H1 (cell line): Measurements from ENCODE around the gene FOXN3. TPM values are rescaled to one million over a fixed set of nuclear protein-coding genes. Genes with fewer than 3 reads are reported as not detected.

Experiments used
- CTCF ChIA-PET: fragments of 300-600 bp; sonication (Branson Sonifier 250); formaldehyde crosslinking; loops from one replicate; lab custom pipeline; 2021; ENCODE audit not compliant: partially characterized antibody; lab: Charles Lee
- POLR2A ChIA-PET: fragments of 300-600 bp; sonication (Branson Sonifier 250); formaldehyde crosslinking; loops from one replicate; lab custom pipeline; 2021; ENCODE audit warnings: inconsistent platforms; ENCODE audit not compliant: partially characterized antibody; lab: Charles Lee
- DNase-seq, 2 experiments: peaks; one replicate each; pipeline versions ENCODE4 v3.0.0 to v3.0.0-alpha.2; 2010 to 2022; ENCODE audit warnings: low spot score in 2 of 2, low read depth in 1 of 2, mixed read lengths in 1 of 2
- FAIRE-seq: peaks from 2 replicates; lab custom pipeline; 2011; peaks lifted over from hg19 to GRCh38; lab: Jason Lieb, UNC
- H2AFZ ChIP-seq: 2 replicates; pipeline ENCODE4 v1.8.1; 2012; ENCODE audit warnings: low read length, inconsistent platforms
- H2AK5ac ChIP-seq: 2 replicates; pipeline ENCODE4 v1.6.1; 2013; ENCODE audit warnings: low read depth, low read length
- H2BK120ac ChIP-seq: replicated peaks from 2 replicates; pipeline ENCODE3; 2013; ENCODE audit warnings: low read depth, low read length, inconsistent platforms
- H2BK12ac ChIP-seq: 2 replicates; pipeline ENCODE4 v1.6.1; 2013; ENCODE audit warnings: low read depth, low read length
- H2BK15ac ChIP-seq: 2 replicates; pipeline ENCODE4 v1.6.1; 2013; ENCODE audit warnings: low read length
- H2BK20ac ChIP-seq: 2 replicates; pipeline ENCODE4 v1.6.1; 2013; ENCODE audit warnings: low read length
- H2BK5ac ChIP-seq: 2 replicates; pipeline ENCODE4 v1.6.1; 2013; ENCODE audit warnings: low read depth, low read length
- H3K14ac ChIP-seq: 2 replicates; pipeline ENCODE4 v1.6.1; 2013; ENCODE audit warnings: inconsistent platforms; ENCODE audit not compliant: insufficient read length
- H3K18ac ChIP-seq: 2 replicates; pipeline ENCODE4 v1.6.1; 2013; ENCODE audit warnings: low read length; ENCODE audit errors: extremely low read depth
- H3K23ac ChIP-seq: 2 replicates; pipeline ENCODE4 v1.6.1; 2013; ENCODE audit warnings: inconsistent platforms; ENCODE audit not compliant: insufficient read length
- H3K23me2 ChIP-seq: 2 replicates; pipeline ENCODE4 v1.6.1; 2013; ENCODE audit warnings: low read depth, low read length
- H3K27ac ChIP-seq: 2 replicates; pipeline ENCODE4 v1.6.1; 2011; ENCODE audit warnings: low read depth, low read length, inconsistent platforms
- H3K27me3 ChIP-seq, 4 experiments: replicated peaks in 1 of 4; 1 replicate in 1 of 4; 2 replicates in 3 of 4; pipeline versions ENCODE4 v1.6.1 to v1.8.1; 2011 to 2013; ENCODE audit warnings: low read length in 3 of 4, mild to moderate bottlenecking in 3 of 4, inconsistent platforms in 2 of 4, mixed read lengths in 2 of 4, moderate library complexity in 1 of 4; ENCODE audit not compliant: control insufficient read depth in 3 of 4, insufficient read depth in 3 of 4; ENCODE audit errors: extremely low read depth in 1 of 4
- H3K36me3 ChIP-seq, 4 experiments: 2 replicates each; pipeline versions ENCODE4 v1.6.1 to v1.8.1; 2011 to 2013; ENCODE audit warnings: mild to moderate bottlenecking in 4 of 4, low read length in 3 of 4, moderate library complexity in 2 of 4, control low read depth in 1 of 4, inconsistent platforms in 1 of 4; ENCODE audit not compliant: insufficient read depth in 4 of 4, control insufficient read depth in 2 of 4
- H3K4ac ChIP-seq: replicated peaks from 2 replicates; pipeline ENCODE3; 2013; ENCODE audit warnings: low read length, low read depth, mixed read lengths, inconsistent platforms; ENCODE audit not compliant: insufficient read length
- H3K4me1 ChIP-seq, 4 experiments: replicated peaks in 1 of 4; 1 replicate in 1 of 4; 2 replicates in 3 of 4; pipeline versions ENCODE4 v1.6.1 to v1.8.1; 2011 to 2013; ENCODE audit warnings: low read length in 3 of 4, inconsistent platforms in 2 of 4, mixed read lengths in 1 of 4; ENCODE audit not compliant: insufficient read depth in 4 of 4, control insufficient read depth in 3 of 4
- H3K4me2 ChIP-seq, 2 experiments: 2 replicates each; pipeline versions ENCODE4 v1.6.1 to v1.8.1; 2011 to 2013; ENCODE audit warnings: low read depth in 2 of 2, low read length in 2 of 2, control low read depth in 1 of 2, inconsistent platforms in 1 of 2, mild to moderate bottlenecking in 1 of 2; ENCODE audit not compliant: insufficient read depth in 1 of 2
- H3K4me3 ChIP-seq, 4 experiments: fragments of 200-600, 300-600 bp in 1 of 4; sonication (generic), shearing (Covaris generic), sonication (Bioruptor Twin) in 1 of 4; 2 replicates each; pipeline versions ENCODE4 v1.5.1 to v1.8.1; 2011 to 2016; ENCODE audit warnings: low read length in 4 of 4, low read depth in 3 of 4, control low read depth in 2 of 4, inconsistent platforms in 2 of 4, mild to moderate bottlenecking in 2 of 4, mixed read lengths in 1 of 4, moderate library complexity in 1 of 4; ENCODE audit not compliant: insufficient read depth in 2 of 4; ENCODE audit errors: extremely low read depth in 1 of 4
- H3K56ac ChIP-seq: replicated peaks from 2 replicates; pipeline ENCODE3; 2013; ENCODE audit warnings: low read depth, mild to moderate bottlenecking, mixed read lengths, low read length, inconsistent platforms; ENCODE audit not compliant: insufficient read length
- H3K79me1 ChIP-seq: 2 replicates; pipeline ENCODE4 v1.6.1; 2013; ENCODE audit warnings: low read depth, low read length, control low read depth
- H3K79me2 ChIP-seq, 2 experiments: 2 replicates each; pipeline versions ENCODE4 v1.6.1 to v1.8.1; 2012 to 2013; ENCODE audit warnings: low read length in 2 of 2, mild to moderate bottlenecking in 2 of 2, inconsistent platforms in 1 of 2; ENCODE audit not compliant: insufficient read depth in 2 of 2, control insufficient read depth in 1 of 2
- H3K9ac ChIP-seq, 4 experiments: replicated peaks in 1 of 4; 1 replicate in 1 of 4; 2 replicates in 3 of 4; pipeline versions ENCODE4 v1.6.1 to v1.8.1; 2011 to 2013; ENCODE audit warnings: low read depth in 3 of 4, low read length in 3 of 4, control low read depth in 2 of 4, mild to moderate bottlenecking in 2 of 4, moderate library complexity in 2 of 4, inconsistent platforms in 1 of 4; ENCODE audit errors: extremely low read depth in 1 of 4
- H3K9me3 ChIP-seq, 2 experiments: 2 replicates each; pipeline versions ENCODE4 v1.6.1 to v1.8.1; 2012 to 2013; ENCODE audit warnings: mild to moderate bottlenecking in 2 of 2, moderate library complexity in 2 of 2, control low read depth in 1 of 2, inconsistent platforms in 1 of 2, low read depth in 1 of 2, low read length in 1 of 2, mixed read lengths in 1 of 2; ENCODE audit not compliant: insufficient read depth in 2 of 2
- H4K20me1 ChIP-seq, 2 experiments: replicated peaks in 1 of 2; 2 replicates each; pipeline versions ENCODE3 to v1.8.1; 2011 to 2013; ENCODE audit warnings: inconsistent platforms in 2 of 2, low read length in 2 of 2, mild to moderate bottlenecking in 1 of 2; ENCODE audit not compliant: insufficient read depth in 2 of 2, control insufficient read depth in 1 of 2
- H4K5ac ChIP-seq: 2 replicates; pipeline ENCODE4 v1.6.1; 2013; ENCODE audit warnings: low read length, low read depth, mixed read lengths, inconsistent platforms; ENCODE audit not compliant: insufficient read length
- H4K8ac ChIP-seq: 2 replicates; pipeline ENCODE4 v1.8.0; 2013; ENCODE audit warnings: mild to moderate bottlenecking, moderate library complexity, low read length, inconsistent platforms; ENCODE audit not compliant: insufficient read depth; ENCODE audit errors: extremely low read depth
- H4K91ac ChIP-seq: replicated peaks from 2 replicates; pipeline ENCODE3; 2013; ENCODE audit warnings: low read length, mixed read lengths, inconsistent platforms; ENCODE audit not compliant: insufficient read length
- EZH2 ChIP-seq: fragments of 200-600 bp; sonication (generic); IDR thresholded peaks from 2 replicates; pipeline ENCODE4 v1.7.1; 2012; ENCODE audit warnings: low read depth, mild to moderate bottlenecking, moderate library complexity, low read length, inconsistent platforms; ENCODE audit not compliant: severe bottlenecking
- MAFK ChIP-seq: IDR thresholded peaks from 2 replicates; pipeline ENCODE4 v1.6.1; 2012; ENCODE audit warnings: low read depth, mild to moderate bottlenecking, improper control_type of control experiment, low read length
- RXRA ChIP-seq: IDR thresholded peaks from 2 replicates; pipeline ENCODE4 v1.6.1; 2011; ENCODE audit warnings: low read depth, mild to moderate bottlenecking, low read length, moderate library complexity; ENCODE audit not compliant: insufficient read depth
- WGBS, 2 experiments: shearing (Covaris generic) in 1 of 2; methylation state at CpG; one replicate each; pipeline versions ENCODE4 v1.1.6 to v1.1.7; 2013 to 2015; ENCODE audit warnings: low lambda C conversion rate in 2 of 2, mixed read lengths in 2 of 2, inconsistent platforms in 1 of 2, low coverage in 1 of 2, missing lambda C conversion rate in 1 of 2; ENCODE audit not compliant: insufficient replicate concordance in 2 of 2, insufficient coverage in 1 of 2, insufficient read length in 1 of 2; ENCODE audit errors: extremely low coverage in 1 of 2, missing lambda C conversion rate in 1 of 2; 5-methylcytosine and 5-hydroxymethylcytosine counted together
- polyA plus RNA-seq, 7 experiments: library from polyadenylated mRNA; depleted of rRNA in 3 of 7; stranded (reverse) in 5 of 7; unstranded in 2 of 7; fragments of >200 nt in 5 of 7; fragments of 200-250 nt in 2 of 7; gene quantifications; 1 replicate in 5 of 7; 2 replicates in 1 of 7; 4 replicates in 1 of 7; pipeline versions ENCODE4 v1.2.1 to v1.2.3, GENCODE V29; 2011 to 2013; ENCODE audit warnings: missing spikeins in 2 of 7, mixed read lengths in 2 of 7
- total RNA-seq: library from RNA; stranded (reverse); fragmentation: NEBNext Ultra II Directional; extraction: Animal tissue kit (Norgen Biotek cat#: 25700); gene quantifications from 2 replicates; pipeline ENCODE4 v1.2.1, GENCODE V29; 2021

The FOXN3 gene
- total and polyA plus RNA-seq, 2 of the 8 experiments (the other 6 are each of a cell fraction or from before 2014, with no cell fraction given): 52.6 to 178 TPM

DNA sequence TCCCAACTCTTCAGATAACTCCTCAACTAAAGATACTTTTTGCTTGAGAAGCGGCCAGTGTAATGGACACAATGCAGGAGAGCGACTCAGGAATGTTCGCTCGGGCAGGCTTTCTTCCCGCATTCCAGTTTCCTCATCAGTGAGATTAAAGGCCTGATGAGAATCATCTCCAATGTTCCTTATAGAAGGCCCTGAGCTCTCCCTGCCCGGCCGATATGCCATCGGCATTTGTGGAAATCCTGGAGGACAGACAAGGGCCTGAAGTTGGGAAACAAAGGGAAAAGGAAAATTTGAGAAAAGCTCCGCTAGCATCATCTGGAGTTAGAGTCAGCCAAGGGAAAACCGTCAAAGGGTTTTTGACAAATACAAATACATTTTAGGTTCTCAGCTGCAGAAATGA lies 38.0 kb upstream of the FOXN3 start:
- no peak overlapping the region for H4K91ac ChIP-seq
- no peak for DNase-seq
- H3K79me1 ChIP-seq: no peaks in the 10 kb centered on the region
- H4K8ac ChIP-seq: no peak overlapping the region
- TF ChIP-seq RXRA (no peak), EZH2 (no peak), MAFK (no peak)
- TF ChIP-seq, all 59 proteins: peak for 0
- no peak overlapping the region for H2BK120ac ChIP-seq
- no peak overlapping the region for H3K9ac ChIP-seq
- WGBS, 2 experiments: 94% methylated on average over 10 of the region's 10 CpGs; no CpG with 5 or more reads in 1 of the 2 experiments
- H3K4me1 ChIP-seq: peaks cover 2 to 20% (median 11%) of the 10 kb centered on the region in 4 experiments; a peak in 6 of 7 replicates
- H3K4me2 ChIP-seq: no peak overlapping the region
- ChIA-PET POLR2A (interaction anchor here (0.6 kb wide), 1 partner anchor 19 kb away, joined by 3 read pairs; no protein-coding TSS in a partner anchor), CTCF (interaction anchor here (1.1 to 3.8 kb wide), 4 partner anchors 10 to 21 kb away, joined by 4 to 18 read pairs (median 6); no protein-coding TSS in a partner anchor)
- H4K20me1 ChIP-seq: no peaks in the 10 kb centered on the region
- H3K27ac ChIP-seq: no peak overlapping the region
- no peak overlapping the region for H2AFZ ChIP-seq
- H3K23ac ChIP-seq: no peak overlapping the region
- H3K36me3 ChIP-seq: no peaks in the 10 kb centered on the region
- peaks cover 0 to 15% of the 10 kb centered on the region in 2 experiments; a peak in 2 of 4 replicates for H3K79me2 ChIP-seq
- H3K14ac ChIP-seq: no peak overlapping the region
- no peak for FAIRE-seq
- H3K18ac ChIP-seq: no peak overlapping the region
- no peak overlapping the region for H2BK15ac ChIP-seq
- no peak overlapping the region for H2AK5ac ChIP-seq
- H2BK5ac ChIP-seq: peak overlapping the region; percentile 56; the same call in 1 of the 2 replicates
- H3K23me2 ChIP-seq: no peaks in the 10 kb centered on the region
- no peak overlapping the region for H2BK20ac ChIP-seq
- H3K56ac ChIP-seq: no peak overlapping the region
- no peak overlapping the region for H3K4me3 ChIP-seq
- H2BK12ac ChIP-seq: no peak overlapping the region
- H3K4ac ChIP-seq: no peak overlapping the region
- no peaks in the 10 kb centered on the region for H3K9me3 ChIP-seq
- H3K27me3 ChIP-seq: no peaks in the 10 kb centered on the region; a peak in 1 of 7 replicates
- no peak overlapping the region for H4K5ac ChIP-seq
